Camera-type eye (tissue), 1 donor: ENCODE data around the gene BIRC6. TPM values are rescaled to one million over a fixed set of nuclear protein-coding genes. Genes with fewer than 3 reads are reported as not detected.

Experiments used
- total RNA-seq: library from RNA; depleted of rRNA; stranded (reverse); fragments of >200 nt; gene quantifications from one replicate; pipeline ENCODE4 v1.2.3, GENCODE V29; 2014

The BIRC6 gene
- 306 TPM for total RNA-seq

GRCh38 chr2:32356681-32357317 lies at the start of gene BIRC6:
BIRC6 (plus strand) TSS chr2:32357023; CDS start chr2:32357162, 139 bp downstream.

GRCh38 chr2:32627814-32628579 lies 271.2 kb downstream of the BIRC6 start, which contains the start of gene TTC27:
TTC27 (plus strand) TSS chr2:32628050; CDS start chr2:32628293, 243 bp downstream.

Other genes with a start within 250 kb of the BIRC6 start
- gene SLC30A6, start 191.2 kb upstream of the BIRC6 start, total RNA-seq, result 33.8 TPM
- 0.11 TPM for gene NLRC4, start 92.1 kb upstream of the BIRC6 start, total RNA-seq
- gene YIPF4, start 79.1 kb upstream of the BIRC6 start, total RNA-seq, result 62.9 TPM